Heart left ventricle (tissue), 16 donors: ENCODE measurements around the gene HSD3B2. TPM values are rescaled to one million over a fixed set of nuclear protein-coding genes. Genes with fewer than 3 reads are reported as not detected.

Experiments
- ATAC-seq, 4 donors: fragments of 200-7000 bp; cut with Tn5 transposase; one replicate each; pipeline ENCODE4 v1.9.1; 2020 to 2022; ENCODE audit warnings: moderate library complexity in 4 of 4, mild to moderate bottlenecking in 3 of 4, moderate number of reproducible peaks in 1 of 4
- DNase-seq, 5 donors: peaks; one replicate each; pipeline ENCODE4 v3.0.0-alpha.2; 2020
- H3K27ac ChIP-seq, 12 donors: fragments of 200-600 bp; sonication (generic) in 4 of 12; one replicate each; pipeline versions ENCODE4 v1.5.0 to v1.8.0; 2016 to 2022; ENCODE audit warnings: mild to moderate bottlenecking in 2 of 12
- H3K27me3 ChIP-seq, 9 donors: fragments of 200-600 bp; sonication (generic) in 2 of 9; one replicate each; pipeline versions ENCODE4 v1.5.1 to v1.8.0; 2016 to 2022; ENCODE audit warnings: mild to moderate bottlenecking in 3 of 9
- H3K36me3 ChIP-seq, 9 donors: fragments of 200-600 bp; sonication (generic) in 2 of 9; one replicate each; pipeline versions ENCODE4 v1.5.0 to v1.8.0; 2018 to 2022; ENCODE audit warnings: mild to moderate bottlenecking in 2 of 9
- H3K4me1 ChIP-seq, 12 donors: fragments of 200-600 bp; sonication (generic) in 4 of 12; one replicate each; pipeline versions ENCODE4 v1.5.0 to v1.8.0; 2016 to 2022; ENCODE audit warnings: mild to moderate bottlenecking in 3 of 12
- H3K4me3 ChIP-seq, 12 donors: fragments of 200-600 bp; sonication (generic) in 4 of 12; one replicate each; pipeline versions ENCODE4 v1.5.0 to v1.8.0; 2017 to 2022; ENCODE audit warnings: mild to moderate bottlenecking in 9 of 12, moderate library complexity in 4 of 12
- H3K9me3 ChIP-seq, 12 donors: fragments of 200-600 bp; sonication (generic) in 4 of 12; one replicate each; pipeline versions ENCODE4 v1.5.0 to v1.8.0; 2016 to 2022; ENCODE audit warnings: mild to moderate bottlenecking in 1 of 12
- POLR2A ChIP-seq, 2 donors: fragments of 450-650 bp; IDR thresholded peaks; one replicate each; pipeline ENCODE4 v1.6.1; 2017; ENCODE audit warnings: antibody characterized with exemption in 2 of 2, mild to moderate bottlenecking in 2 of 2, moderate library complexity in 2 of 2
- WGBS, 4 donors: extraction: QIAGEN DNeasy Blood & Tissue Kit in 2 of 4; methylation state at CpG; one replicate each; pipeline versions ENCODE4 v1.1.5 to v1.1.7; 2013 to 2018; 5-methylcytosine and 5-hydroxymethylcytosine counted together
- intact Hi-C, 10 donors: fragments of 100-400 bp; cut with DNase I; formaldehyde crosslinking; loops; one replicate each; pipeline versions ENCODE4 v1.11.1 to v1.14.2; 2022
- polyA plus RNA-seq, 2 donors: library from polyadenylated mRNA; stranded (reverse); fragments of 200-250 nt; gene quantifications; one replicate each; pipeline ENCODE4 v1.2.3, GENCODE V29; 2013
- total RNA-seq, 9 donors: library from RNA; depleted of rRNA in 2 of 9; stranded (reverse); fragments of >200 nt in 2 of 9; fragmentation: NEBNext Ultra II Directional in 3 of 9; extraction: Animal tissue kit (Norgen Biotek cat#: 25700) in 3 of 9; gene quantifications; one replicate each; pipeline versions ENCODE4 v1.1.0 to v1.2.4, GENCODE V29; 2016 to 2023
- TF ChIP-seq, protein P1 (sequence below), 12 donors: fragments of 200-600 bp; sonication (generic) in 4 of 12; IDR thresholded peaks; one replicate each; pipeline versions ENCODE4 v1.5.0 to v1.8.0; 2018 to 2022; ENCODE audit warnings: antibody characterized with exemption in 12 of 12, mild to moderate bottlenecking in 5 of 12
- donor health status: ischemic (EF 13 %, LVEDD 7.1; RV severe dilation, severe dysfunction).
- donor health status: healthy with polysubstance abuse.
- donor health status: DM: no; HTN: yes; CAD: no.
- donor health status: DM: no; HTN: no; CAD: no.
- donor health status: ischemic (EF 25% LVEDD 6.9; RV normal size, moderate dysfunction).
- donor health status: ischemic (EF 25% LVEDD 5.7; RV mildly dilated, moderate dysfunction).
- donor health status: healthy.
- donor health status: DM: yes; HTN: yes; CAD: no.
- donor health status: ischemic (EF 35%, LVEDD 5.7; RV mildly dilated, moderate dysfunction).
- donor health status: nonischemic (EF 11% LVEDD 7.7; RV severe dilation, severe dysfunction).
- donor health status: DM: yes; HTN: yes; CAD: no.
- donor health status: PGD.
- donor health status: ischemic (EF 29% LVEDD 5.4; RV normal size, mild dysfunction).
- donor health status: nonischemic (EF 23%, LVEDD 6.1; RV moderate dilation, normal function).

The HSD3B2 gene
- total and polyA plus RNA-seq, 11 donors = not detected

DNA sequence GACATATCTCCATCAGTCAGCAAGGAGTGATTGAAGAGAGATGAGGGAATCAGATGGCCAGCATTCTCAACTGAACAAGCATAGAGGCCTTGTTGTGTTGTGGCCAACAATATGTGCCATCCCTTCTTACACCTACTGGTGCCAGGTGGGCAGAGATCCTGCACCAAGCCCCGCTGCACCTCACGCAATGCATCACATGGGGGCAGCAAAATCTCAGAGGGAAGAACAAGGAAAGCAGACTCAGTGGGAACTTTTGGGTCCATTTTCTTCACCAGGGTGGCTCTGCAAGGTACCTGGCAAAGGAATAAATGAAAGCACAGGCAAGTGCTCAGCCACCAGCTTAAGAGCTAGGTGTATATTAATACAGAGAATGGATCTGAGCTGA is 33.2 kb downstream of the HSD3B2 start:
- Histone ChIP-seq H3K4me1 (peaks cover 0 to 3% (median 0%) of the 10 kb centered on the region in 12 donors), H3K36me3 (no peaks in the 10 kb centered on the region), H3K4me3 (no peak overlapping the region), H3K27ac (no peak overlapping the region), H3K9me3 (no peaks in the 10 kb centered on the region), H3K27me3 (no peaks in the 10 kb centered on the region)
- ATAC-seq = no peak
- intact Hi-C loops = no loop called here
- TF ChIP-seq POLR2A (IDR thresholded peaks at IDR 0.05) = no peak
- TF ChIP-seq, protein P1, sequence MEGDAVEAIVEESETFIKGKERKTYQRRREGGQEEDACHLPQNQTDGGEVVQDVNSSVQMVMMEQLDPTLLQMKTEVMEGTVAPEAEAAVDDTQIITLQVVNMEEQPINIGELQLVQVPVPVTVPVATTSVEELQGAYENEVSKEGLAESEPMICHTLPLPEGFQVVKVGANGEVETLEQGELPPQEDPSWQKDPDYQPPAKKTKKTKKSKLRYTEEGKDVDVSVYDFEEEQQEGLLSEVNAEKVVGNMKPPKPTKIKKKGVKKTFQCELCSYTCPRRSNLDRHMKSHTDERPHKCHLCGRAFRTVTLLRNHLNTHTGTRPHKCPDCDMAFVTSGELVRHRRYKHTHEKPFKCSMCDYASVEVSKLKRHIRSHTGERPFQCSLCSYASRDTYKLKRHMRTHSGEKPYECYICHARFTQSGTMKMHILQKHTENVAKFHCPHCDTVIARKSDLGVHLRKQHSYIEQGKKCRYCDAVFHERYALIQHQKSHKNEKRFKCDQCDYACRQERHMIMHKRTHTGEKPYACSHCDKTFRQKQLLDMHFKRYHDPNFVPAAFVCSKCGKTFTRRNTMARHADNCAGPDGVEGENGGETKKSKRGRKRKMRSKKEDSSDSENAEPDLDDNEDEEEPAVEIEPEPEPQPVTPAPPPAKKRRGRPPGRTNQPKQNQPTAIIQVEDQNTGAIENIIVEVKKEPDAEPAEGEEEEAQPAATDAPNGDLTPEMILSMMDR (IDR thresholded peaks at IDR 0.05) = no peak
- WGBS, 4 donors = 66 to 77% (median 69%) methylated on average over 2 of the region's 2 CpGs
- no peak for DNase-seq

DNA sequence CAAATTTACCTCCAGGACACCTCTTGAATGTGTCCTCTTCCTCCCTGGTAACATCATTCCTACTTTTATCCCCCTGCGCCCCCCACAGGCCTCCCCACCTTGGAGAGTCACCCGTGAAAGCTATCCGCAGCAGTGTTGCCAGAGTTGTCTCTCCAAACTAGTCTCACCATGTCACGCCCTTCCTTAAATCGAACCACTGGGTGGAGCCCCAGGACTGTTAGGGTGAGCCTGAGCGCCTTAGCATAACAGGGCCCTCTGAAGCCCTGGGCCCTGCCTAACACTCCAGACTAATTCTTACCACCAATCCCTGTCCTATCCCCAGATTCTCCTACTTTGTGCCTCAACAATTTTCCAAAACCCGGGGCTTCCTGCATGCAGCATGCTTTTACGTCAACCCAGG is 35.0 kb downstream of the HSD3B2 start:
- ATAC-seq (no peak), DNase-seq (no peak)
- H3K9me3 ChIP-seq = no peaks in the 10 kb centered on the region
- 61 to 87% (median 68%) methylated on average over 6 to 8 of the region's 8 CpGs for WGBS, 4 donors
- peaks cover 0 to 7% (median 0%) of the 10 kb centered on the region in 12 donors for H3K4me1 ChIP-seq
- H3K4me3 ChIP-seq = no peak overlapping the region
- no peaks in the 10 kb centered on the region for H3K36me3 ChIP-seq
- intact Hi-C loops = no loop called here
- no peaks in the 10 kb centered on the region for H3K27me3 ChIP-seq
- no peak for TF ChIP-seq POLR2A (IDR thresholded peaks at IDR 0.05)
- TF ChIP-seq, protein P1 (IDR thresholded peaks at IDR 0.05) = no peak
- no peak overlapping the region for H3K27ac ChIP-seq

DNA sequence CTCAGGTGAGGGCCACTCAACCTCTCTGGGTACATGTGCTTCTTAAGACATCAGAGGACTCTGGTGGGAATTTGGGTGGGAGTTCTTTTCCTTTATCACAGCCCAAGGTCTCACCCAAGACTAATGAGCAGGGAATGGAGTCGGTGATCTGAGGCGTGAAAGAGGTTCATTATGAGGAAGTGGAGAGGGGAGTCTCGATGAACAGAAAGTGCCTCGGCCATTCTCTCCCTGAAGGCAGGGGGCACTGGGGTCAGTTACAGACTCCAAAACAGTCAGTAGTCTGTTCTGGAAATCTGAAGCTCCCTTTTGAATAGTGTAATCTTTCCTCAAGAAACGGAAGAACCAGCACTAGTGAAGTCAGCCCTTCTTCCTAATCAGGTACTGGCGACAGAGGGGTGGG is 36.2 kb downstream of the HSD3B2 start:
- H3K4me1 ChIP-seq = peaks cover 0 to 7% (median 0%) of the 10 kb centered on the region in 12 donors
- no peaks in the 10 kb centered on the region for H3K9me3 ChIP-seq
- WGBS, 4 donors = 75 to 81% (median 77%) methylated on average over 6 of the region's 6 CpGs
- intact Hi-C loops = no loop called here
- ATAC-seq (no peak), DNase-seq (no peak)
- H3K4me3 ChIP-seq = no peak overlapping the region
- H3K36me3 ChIP-seq = no peaks in the 10 kb centered on the region
- TF ChIP-seq POLR2A (IDR thresholded peaks at IDR 0.05) = no peak
- TF ChIP-seq, protein P1 (IDR thresholded peaks at IDR 0.05) = no peak
- H3K27me3 ChIP-seq = no peaks in the 10 kb centered on the region
- H3K27ac ChIP-seq = no peak overlapping the region

DNA sequence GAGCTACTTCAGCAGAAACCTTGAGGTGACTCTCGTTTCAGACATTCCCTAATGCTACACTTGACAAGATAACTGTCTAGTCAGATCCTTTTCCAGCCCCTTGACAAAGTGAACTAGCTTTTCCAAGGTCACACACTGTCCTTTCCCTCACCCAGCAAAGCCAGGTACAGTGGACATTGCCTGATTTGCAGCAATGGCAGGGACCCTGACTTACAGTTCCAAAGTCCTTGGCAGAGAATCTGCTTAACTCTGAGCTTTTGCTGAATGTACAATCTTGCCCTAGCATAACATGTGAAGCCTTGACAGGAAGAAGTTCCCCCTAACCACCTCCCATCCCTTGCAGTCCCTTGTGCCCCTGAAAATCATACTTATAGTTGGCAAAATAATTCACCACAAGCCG is 37.1 kb downstream of the HSD3B2 start:
- H3K4me3 ChIP-seq = no peak overlapping the region
- H3K27me3 ChIP-seq = no peaks in the 10 kb centered on the region
- TF ChIP-seq, protein P1 (IDR thresholded peaks at IDR 0.05) = no peak
- no peak for TF ChIP-seq POLR2A (IDR thresholded peaks at IDR 0.05)
- H3K4me1 ChIP-seq = peaks cover 0 to 7% (median 0%) of the 10 kb centered on the region in 12 donors
- no peak overlapping the region for H3K27ac ChIP-seq
- no peaks in the 10 kb centered on the region for H3K36me3 ChIP-seq
- intact Hi-C loops = no loop called here
- H3K9me3 ChIP-seq = no peaks in the 10 kb centered on the region
- 51 to 64% (median 57%) methylated on average over 2 of the region's 2 CpGs for WGBS, 4 donors
- no peak for ATAC-seq
- DNase-seq = no peak
